CD1c-positive myeloid dendritic cell (primary cell): ENCODE results near the gene RASD2.

Experiments used
- DNase-seq: peaks from one replicate; pipeline ENCODE4 v3.0.0-alpha.2; 2016; ENCODE audit errors: extremely low spot score

The RASD2 gene

DNA sequence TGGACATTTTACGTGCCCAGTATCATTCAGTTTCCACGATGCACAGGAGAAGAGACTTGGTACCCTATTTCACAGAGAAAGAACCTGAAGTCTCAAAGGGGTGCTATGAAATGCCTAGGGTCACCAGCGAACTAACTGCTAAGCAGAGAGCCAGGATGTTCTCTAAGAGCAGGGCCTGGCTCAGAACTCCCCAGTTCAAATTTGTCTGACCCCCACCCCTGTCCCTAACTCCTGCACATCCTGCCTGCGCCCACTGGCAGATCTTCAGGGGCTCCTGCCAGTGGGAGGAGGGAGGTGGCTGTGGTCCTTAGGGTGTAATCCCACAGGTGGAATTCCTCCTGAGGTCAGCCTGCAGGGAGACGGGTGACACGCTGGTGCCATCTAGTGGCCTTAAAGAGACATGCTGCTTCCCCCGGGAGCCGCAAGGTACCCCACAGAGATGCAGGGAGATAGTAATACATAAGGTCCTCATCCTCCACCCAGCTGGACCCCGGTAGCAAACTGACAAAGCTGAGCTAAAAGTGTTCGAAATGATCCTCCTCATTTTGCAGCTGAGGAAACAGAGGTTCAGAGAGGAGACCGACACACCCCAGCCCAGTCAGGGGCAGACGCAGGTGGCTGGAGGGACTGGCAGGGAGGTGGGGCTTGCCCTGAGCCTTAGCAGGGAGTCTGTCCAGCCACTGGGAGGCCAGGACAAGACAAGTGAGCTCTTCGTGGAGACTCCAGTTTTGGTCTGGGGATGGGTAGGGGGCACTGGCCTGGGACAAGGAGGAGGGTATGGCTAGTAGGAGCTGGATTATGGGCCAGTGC, 42.4 kb downstream of the RASD2 start:
- DNase-seq, result peak; percentile 64

GRCh38 chr22:35586771-35587170, 46.1 kb downstream of the RASD2 start:
- no peak for DNase-seq

DNA sequence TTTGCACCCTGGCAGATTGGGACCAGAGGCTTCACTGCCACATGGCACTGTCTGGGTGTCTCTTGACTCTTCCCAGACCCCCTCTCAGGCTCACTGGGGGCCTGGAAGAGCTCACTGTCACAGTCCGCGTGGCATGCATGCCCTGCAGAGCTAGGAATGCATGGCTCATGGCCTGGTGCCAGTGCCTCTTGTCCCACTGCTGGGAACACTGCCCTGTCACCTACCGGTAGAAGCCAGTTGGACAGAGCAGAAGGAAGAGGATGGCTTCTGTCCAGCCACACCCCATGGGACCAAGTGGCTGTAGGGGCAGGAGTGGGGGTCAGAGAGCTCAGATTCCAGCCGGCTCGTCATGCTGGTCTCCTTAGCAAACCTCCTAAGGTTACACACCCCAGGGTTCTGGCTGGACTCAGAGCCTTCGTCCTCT, 46.8 kb downstream of the RASD2 start:
- no peak for DNase-seq

DNA sequence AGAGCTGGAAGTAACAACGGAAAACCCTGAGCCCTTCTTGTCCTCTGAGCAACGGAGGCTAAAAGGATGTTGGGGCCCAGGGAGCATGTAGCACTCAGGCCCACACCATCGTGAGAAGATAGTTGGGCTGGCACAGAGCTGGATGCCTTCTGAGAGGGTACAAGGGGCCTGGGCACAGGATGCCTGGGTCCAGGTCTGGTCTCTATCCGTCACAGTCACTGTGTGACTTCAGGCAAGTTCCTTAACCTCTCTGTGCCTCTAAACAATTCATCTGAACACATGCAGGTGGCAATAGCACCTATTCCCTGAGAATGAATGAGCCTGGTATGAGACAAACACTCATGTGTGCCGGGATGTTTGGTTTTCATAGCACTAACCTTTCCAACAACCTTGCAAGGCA, 47.3 kb downstream of the RASD2 start:
- DNase-seq, result no peak

DNA sequence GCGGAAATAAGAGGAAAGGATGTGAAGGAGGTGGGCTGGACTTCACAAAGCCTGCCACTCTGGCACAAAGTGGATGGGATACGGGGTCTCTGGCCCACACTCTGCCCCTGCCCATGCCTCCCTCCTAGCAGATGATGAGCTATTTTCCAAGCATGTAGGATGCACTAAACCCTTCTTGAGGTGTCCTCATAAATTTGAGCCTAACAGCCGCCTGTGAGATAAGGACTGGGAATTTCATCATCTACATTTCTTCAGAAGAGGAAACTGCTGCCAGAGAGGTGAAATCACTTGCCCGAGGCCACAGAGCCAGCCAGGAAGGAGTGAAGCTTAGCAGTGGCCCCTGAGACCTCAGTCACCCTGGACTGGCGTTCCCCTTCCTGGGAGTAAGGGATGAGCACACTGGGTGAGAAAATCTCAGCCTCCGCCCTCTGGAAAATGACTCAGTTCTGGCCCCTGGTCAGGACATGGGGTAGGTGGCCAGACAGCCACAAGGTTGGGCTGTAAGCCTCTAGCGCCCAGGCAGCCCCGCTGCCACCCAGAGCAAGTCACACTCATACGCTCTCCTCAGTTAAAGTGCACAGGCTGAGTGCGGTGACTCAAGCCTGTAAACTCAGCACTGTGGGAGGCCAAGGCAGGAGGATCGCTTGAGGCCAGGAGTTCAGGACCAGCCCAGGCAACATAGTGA, 48.6 kb downstream of the RASD2 start:
- DNase-seq, result peak; percentile 94

- no peak for DNase-seq
Observed at GRCh38 chr22:35589756-35590093, 49.1 kb downstream of the RASD2 start.

- peak; percentile 52 for DNase-seq
Observed at GRCh38 chr22:35590634-35591295, 50.1 kb downstream of the RASD2 start.

- DNase-seq, result no peak
Observed at GRCh38 chr22:35591714-35592417, 51.2 kb downstream of the RASD2 start.

GRCh38 chr22:35592418-35592967, 51.9 kb downstream of the RASD2 start:
- no peak for DNase-seq

DNA sequence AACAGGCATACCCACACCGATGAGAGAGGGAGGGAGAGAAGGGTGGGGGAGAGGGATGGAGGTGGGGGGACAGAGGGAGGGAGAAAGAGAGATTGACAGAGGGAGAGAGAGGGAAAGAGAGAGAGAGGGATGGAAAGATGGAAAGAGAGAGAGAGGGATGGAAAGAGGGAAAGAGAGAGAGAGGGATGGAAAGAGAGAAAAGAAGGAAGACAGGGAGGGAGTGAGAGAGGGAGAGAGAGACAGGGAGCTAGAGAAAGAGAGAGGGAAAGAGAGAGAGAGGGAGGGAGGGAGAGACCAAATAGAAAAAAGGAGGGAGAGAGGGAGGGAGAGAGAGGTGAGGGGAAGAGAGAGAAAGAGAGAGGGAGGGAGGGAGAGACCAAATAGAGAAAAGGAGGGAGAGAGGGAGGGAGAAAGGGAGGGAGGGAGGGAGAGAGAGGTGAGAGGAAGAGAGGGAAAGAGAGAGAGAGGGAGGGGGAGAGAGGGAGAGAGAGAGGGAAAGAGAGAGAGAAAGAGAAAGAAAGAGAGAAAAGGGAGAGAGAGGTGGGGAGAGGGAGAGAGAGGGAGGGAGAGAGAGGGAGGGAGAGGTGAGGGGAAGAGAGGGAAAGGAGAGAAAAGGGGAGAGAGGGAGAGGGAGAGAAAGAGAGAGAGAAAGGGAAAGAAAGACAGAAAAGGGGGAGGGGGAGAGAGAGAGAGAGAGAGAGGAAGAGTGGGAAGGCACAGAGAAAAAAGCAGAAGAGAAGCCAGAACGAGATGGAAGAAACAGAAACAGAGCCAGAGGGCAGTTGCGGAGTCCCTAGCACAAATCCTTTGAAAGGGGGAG, 52.6 kb downstream of the RASD2 start:
- no peak for DNase-seq

- no peak for DNase-seq
Observed at GRCh38 chr22:35593891-35594470, 53.4 kb downstream of the RASD2 start.

GRCh38 chr22:35594686-35595085, 54.1 kb downstream of the RASD2 start:
- no peak for DNase-seq

GRCh38 chr22:35596821-35597220, 56.2 kb downstream of the RASD2 start:
- DNase-seq, result no peak

GRCh38 chr22:35597692-35598395, 57.2 kb downstream of the RASD2 start:
- no peak for DNase-seq

GRCh38 chr22:35598396-35598710, 57.7 kb downstream of the RASD2 start:
- peak; percentile 47 for DNase-seq

- DNase-seq, result no peak
Observed at GRCh38 chr22:35599364-35599763, 58.7 kb downstream of the RASD2 start.

DNA sequence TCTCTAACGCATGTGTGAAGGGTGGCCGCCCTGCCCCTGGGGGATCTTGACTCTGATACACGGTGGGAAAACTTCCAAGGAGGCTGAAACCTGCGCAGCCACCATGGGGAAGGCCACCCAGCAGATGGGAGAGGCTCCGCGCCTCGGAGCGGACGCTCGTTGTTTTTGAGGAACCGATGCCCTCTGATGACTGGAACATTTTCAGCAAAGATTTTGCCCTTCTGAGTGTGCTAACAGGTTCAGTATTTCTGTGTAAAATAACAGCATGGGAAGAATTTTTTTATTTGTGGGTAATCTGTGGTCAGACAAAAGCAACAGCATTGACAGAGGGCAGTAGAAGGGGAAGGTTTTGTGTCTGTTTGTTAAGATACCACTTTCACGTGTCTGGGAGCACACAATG, 59.8 kb downstream of the RASD2 start:
- DNase-seq, result peak; percentile 91

GRCh38 chr22:35601013-35601580, 60.5 kb downstream of the RASD2 start:
- DNase-seq, result no peak

DNA sequence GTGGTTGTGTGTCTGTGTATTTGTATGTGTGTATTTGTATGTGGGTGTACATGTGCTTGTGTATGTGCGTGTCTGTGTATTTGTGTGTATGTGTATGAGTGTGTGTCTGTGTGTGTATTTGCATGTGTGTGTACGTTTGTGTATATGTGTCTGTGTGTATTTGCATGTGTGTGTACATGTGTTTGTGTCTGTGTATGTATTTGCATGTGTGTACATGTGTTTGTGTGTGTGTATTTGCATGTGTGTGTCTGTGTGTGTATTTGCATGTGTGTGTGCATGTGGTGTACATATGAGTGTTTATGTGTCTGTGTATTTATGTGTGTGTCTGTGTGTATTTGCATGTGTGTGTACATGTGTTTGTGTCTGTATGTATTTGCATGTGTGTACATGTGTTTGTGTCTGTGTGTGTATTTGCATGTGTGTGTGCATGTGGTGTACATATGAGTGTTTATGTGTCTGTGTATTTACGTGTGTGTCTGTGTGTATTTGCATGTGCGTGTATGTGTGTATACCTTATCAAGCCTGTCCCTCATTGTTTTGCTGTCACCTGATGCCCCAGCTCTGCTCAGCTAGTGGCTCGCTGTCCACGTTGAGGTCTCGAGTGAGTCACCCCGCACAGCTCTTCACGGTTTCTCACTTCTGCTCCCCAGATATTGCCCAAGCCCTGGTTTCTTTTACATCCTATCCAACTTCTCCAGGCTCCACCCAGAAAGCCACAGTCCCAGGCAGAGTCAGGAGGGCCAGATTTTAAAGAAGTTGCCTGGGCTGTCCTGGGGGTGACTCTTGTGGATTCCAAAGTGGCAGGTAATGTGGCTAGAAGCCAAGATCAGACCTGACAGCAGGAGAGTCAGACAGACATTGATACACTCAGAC, 61.3 kb downstream of the RASD2 start:
- DNase-seq, result peak; percentile 96
